HG02759 (cell line): ENCODE results near the gene CRLF3.
"Not testable (repeated sequence)": the region's sequence is repeated elsewhere in the genome, so short reads cannot be mapped to it uniquely, and the experiment has no call there.

Source experiments
- ATAC-seq: cut with Tn5 transposase; IDR thresholded peaks from one replicate; pipeline ENCODE4 v1.9.1; 2021; ENCODE audit warnings: mild to moderate bottlenecking, moderate library complexity; ENCODE audit not compliant: unreplicated experiment

Gene CRLF3

GRCh38 chr17:30816165-30816564 is 8.3 kb downstream of the CRLF3 start:
- no peak for ATAC-seq

- ATAC-seq, result not testable (repeated sequence)
Measured at GRCh38 chr17:30814860-30815259, 9.6 kb downstream of the CRLF3 start.

GRCh38 chr17:30814236-30814635 is 10.3 kb downstream of the CRLF3 start:
- not testable (repeated sequence) for ATAC-seq

- ATAC-seq, result no peak
Measured at GRCh38 chr17:30812218-30813177, 12.0 kb downstream of the CRLF3 start.

GRCh38 chr17:30809867-30810266 is 14.6 kb downstream of the CRLF3 start:
- no peak for ATAC-seq

- ATAC-seq, result peak; percentile 78
Measured at GRCh38 chr17:30808785-30809286, 15.7 kb downstream of the CRLF3 start.

- ATAC-seq, result no peak
Measured at GRCh38 chr17:30807896-30808295, 16.6 kb downstream of the CRLF3 start.

GRCh38 chr17:30805944-30806456 is 18.5 kb downstream of the CRLF3 start:
- ATAC-seq, result no peak

GRCh38 chr17:30801671-30802070 is 22.8 kb downstream of the CRLF3 start:
- ATAC-seq, result no peak

- no peak for ATAC-seq
Measured at GRCh38 chr17:30796016-30796415, 28.5 kb downstream of the CRLF3 start.

GRCh38 chr17:30794372-30794771 is 30.1 kb downstream of the CRLF3 start:
- no peak for ATAC-seq

- ATAC-seq, result no peak
Measured at GRCh38 chr17:30793282-30793977, 31.1 kb downstream of the CRLF3 start.

- no peak for ATAC-seq
Measured at GRCh38 chr17:30790279-30790678, 34.2 kb downstream of the CRLF3 start.

GRCh38 chr17:30788918-30789317 is 35.6 kb downstream of the CRLF3 start:
- no peak for ATAC-seq

GRCh38 chr17:30782206-30782605 is 42.3 kb downstream of the CRLF3 start:
- no peak for ATAC-seq

- no peak for ATAC-seq
Measured at GRCh38 chr17:30780343-30780742, 44.1 kb downstream of the CRLF3 start.

GRCh38 chr17:30768771-30769170 is 55.7 kb downstream of the CRLF3 start:
- not testable (repeated sequence) for ATAC-seq

GRCh38 chr17:30767641-30768404 is 56.7 kb downstream of the CRLF3 start:
- not testable (repeated sequence) for ATAC-seq

GRCh38 chr17:30761060-30761459 is 63.4 kb downstream of the CRLF3 start:
- no peak for ATAC-seq

- ATAC-seq, result not testable (repeated sequence)
Measured at GRCh38 chr17:30753291-30753690, 71.2 kb downstream of the CRLF3 start.

GRCh38 chr17:30750982-30751381 is 73.5 kb downstream of the CRLF3 start:
- not testable (repeated sequence) for ATAC-seq
